ENCODE data around the gene SBF2. TPM values are rescaled to one million over a fixed set of nuclear protein-coding genes. Genes with fewer than 3 reads are reported as not detected.

The SBF2 gene
- total RNA-seq, 1 donor from 2014 or later, result 38.5 TPM

- intact Hi-C loops (cut with DNase I), result no loop called here
- H3K9me3 ChIP-seq, result no peaks in the 10 kb centered on the region
- TF ChIP-seq, protein P1, sequence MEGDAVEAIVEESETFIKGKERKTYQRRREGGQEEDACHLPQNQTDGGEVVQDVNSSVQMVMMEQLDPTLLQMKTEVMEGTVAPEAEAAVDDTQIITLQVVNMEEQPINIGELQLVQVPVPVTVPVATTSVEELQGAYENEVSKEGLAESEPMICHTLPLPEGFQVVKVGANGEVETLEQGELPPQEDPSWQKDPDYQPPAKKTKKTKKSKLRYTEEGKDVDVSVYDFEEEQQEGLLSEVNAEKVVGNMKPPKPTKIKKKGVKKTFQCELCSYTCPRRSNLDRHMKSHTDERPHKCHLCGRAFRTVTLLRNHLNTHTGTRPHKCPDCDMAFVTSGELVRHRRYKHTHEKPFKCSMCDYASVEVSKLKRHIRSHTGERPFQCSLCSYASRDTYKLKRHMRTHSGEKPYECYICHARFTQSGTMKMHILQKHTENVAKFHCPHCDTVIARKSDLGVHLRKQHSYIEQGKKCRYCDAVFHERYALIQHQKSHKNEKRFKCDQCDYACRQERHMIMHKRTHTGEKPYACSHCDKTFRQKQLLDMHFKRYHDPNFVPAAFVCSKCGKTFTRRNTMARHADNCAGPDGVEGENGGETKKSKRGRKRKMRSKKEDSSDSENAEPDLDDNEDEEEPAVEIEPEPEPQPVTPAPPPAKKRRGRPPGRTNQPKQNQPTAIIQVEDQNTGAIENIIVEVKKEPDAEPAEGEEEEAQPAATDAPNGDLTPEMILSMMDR (IDR thresholded peaks at IDR 0.05), result no peak
- no peak overlapping the region for H3K27ac ChIP-seq
- ATAC-seq (no peak), DNase-seq (no peak)
- peaks cover 12% of the 10 kb centered on the region for H3K4me1 ChIP-seq
- no peak overlapping the region for H3K4me3 ChIP-seq
- no peaks in the 10 kb centered on the region for H3K36me3 ChIP-seq
- H3K27me3 ChIP-seq, result no peaks in the 10 kb centered on the region
Observed at GRCh38 chr11:10160350-10160749, 133.7 kb downstream of the SBF2 start.

- intact Hi-C loops (cut with DNase I), result no loop called here
- ATAC-seq, result no peak
- no peaks in the 10 kb centered on the region for H3K27me3 ChIP-seq
- no peaks in the 10 kb centered on the region for H3K9me3 ChIP-seq
- no peak for DNase-seq
- TF ChIP-seq, protein P1 (IDR thresholded peaks at IDR 0.05), result no peak
- peaks cover 12% of the 10 kb centered on the region for H3K4me1 ChIP-seq
- H3K27ac ChIP-seq, result no peak overlapping the region
- H3K36me3 ChIP-seq, result no peaks in the 10 kb centered on the region
- no peak overlapping the region for H3K4me3 ChIP-seq
Observed at GRCh38 chr11:10158461-10158860, 135.6 kb downstream of the SBF2 start.

DNA sequence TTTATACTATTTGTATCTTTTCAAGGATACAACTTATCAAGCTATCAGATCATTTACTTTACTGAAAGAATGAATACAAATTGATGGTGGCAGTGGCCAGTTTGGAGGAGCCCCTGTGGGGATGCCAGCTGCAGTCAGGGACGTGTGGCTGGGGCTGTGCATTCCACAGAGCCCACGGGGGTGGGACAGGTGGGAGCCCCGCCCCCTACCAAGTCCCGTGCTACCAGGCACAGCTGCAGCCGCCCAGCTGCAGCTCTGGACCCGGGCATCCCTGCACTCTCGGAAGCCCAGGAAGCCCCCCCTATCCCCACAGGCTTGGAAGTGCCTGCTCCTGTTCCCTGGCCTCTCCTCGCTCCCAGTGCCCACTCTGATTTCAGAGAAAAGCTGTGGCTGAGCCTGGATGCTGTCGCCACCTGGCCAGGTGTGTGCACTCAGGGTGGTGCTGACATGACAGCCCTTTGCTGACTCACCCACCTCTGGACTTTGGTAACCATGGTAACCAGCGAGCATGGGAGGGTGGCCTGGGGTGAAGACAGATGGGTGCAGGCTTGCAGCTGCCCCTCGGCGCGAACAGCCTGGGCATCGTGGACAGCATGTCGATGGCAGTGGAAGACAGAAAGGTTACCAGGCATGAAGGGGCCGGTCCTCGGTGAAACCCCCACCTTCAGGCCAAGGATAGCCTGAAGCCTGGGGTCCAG is 138.1 kb downstream of the SBF2 start:
- no peaks in the 10 kb centered on the region for H3K9me3 ChIP-seq
- no peaks in the 10 kb centered on the region for H3K36me3 ChIP-seq
- no peaks in the 10 kb centered on the region for H3K4me1 ChIP-seq
- no peaks in the 10 kb centered on the region for H3K27me3 ChIP-seq
- H3K27ac ChIP-seq, result no peak overlapping the region
- intact Hi-C loops (cut with DNase I), result no loop called here
- DNase-seq (no peak), ATAC-seq (no peak)
- H3K4me3 ChIP-seq, result no peak overlapping the region
- TF ChIP-seq, protein P1 (IDR thresholded peaks at IDR 0.05), result no peak

DNA sequence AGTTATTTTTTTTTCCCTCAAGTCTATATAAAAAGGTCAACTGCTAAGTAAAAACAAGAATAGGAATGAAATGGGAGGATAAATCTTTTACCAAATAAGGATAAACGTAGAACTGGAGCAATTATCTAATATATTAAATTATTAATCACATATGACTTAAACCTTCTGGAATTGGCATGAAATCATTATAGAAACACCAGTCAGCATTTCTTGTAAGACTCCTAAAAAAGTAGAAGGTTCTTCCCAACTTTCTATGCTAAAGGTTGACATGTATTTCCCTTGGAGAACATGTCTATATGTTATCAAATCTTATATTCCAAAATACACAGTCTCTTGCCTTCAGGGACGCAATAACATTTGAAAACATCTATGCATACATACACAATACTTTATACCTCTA is 143.2 kb downstream of the SBF2 start:
- intact Hi-C loops (cut with DNase I), result no loop called here

DNA sequence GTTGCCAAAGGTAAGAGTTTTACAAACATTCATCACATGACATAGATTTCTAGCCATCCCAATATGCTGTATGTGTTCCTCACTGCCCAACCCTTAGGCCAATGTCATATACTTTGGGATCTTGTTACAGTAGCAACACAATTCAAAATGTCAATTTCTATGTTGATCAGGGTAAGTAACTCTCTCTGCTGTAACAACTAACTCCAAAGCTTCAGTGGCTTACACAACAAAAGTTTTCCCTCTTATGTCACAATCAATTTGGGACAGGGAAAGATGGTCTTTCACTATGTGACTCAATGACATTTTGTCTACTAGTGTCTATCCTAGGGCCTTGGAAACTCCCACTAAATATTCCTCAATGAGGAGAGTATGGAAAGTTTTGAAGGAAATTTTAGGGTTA is 144.5 kb downstream of the SBF2 start:
- intact Hi-C loops (cut with DNase I), result no loop called here
- Histone ChIP-seq H3K36me3 (no peaks in the 10 kb centered on the region), H3K4me3 (no peak overlapping the region), H3K27ac (no peak overlapping the region), H3K4me1 (no peaks in the 10 kb centered on the region), H3K27me3 (no peaks in the 10 kb centered on the region), H3K9me3 (no peaks in the 10 kb centered on the region)
- ATAC-seq (no peak), DNase-seq (no peak)
- TF ChIP-seq, protein P1 (IDR thresholded peaks at IDR 0.05), result no peak

More for the DNA sequence above, 143.2 kb downstream of the SBF2 start:
- ATAC-seq (no peak), DNase-seq (no peak)
- H3K4me1 ChIP-seq, result no peaks in the 10 kb centered on the region
- H3K4me3 ChIP-seq, result no peak overlapping the region
- no peaks in the 10 kb centered on the region for H3K9me3 ChIP-seq
- TF ChIP-seq, protein P1 (IDR thresholded peaks at IDR 0.05), result no peak
- H3K27me3 ChIP-seq, result no peaks in the 10 kb centered on the region
- no peak overlapping the region for H3K27ac ChIP-seq
- no peaks in the 10 kb centered on the region for H3K36me3 ChIP-seq

- ATAC-seq (no peak), DNase-seq (no peak)
- H3K36me3 ChIP-seq, result no peaks in the 10 kb centered on the region
- intact Hi-C loops (cut with DNase I), result no loop called here
- TF ChIP-seq, protein P1 (IDR thresholded peaks at IDR 0.05), result no peak
- no peaks in the 10 kb centered on the region for H3K9me3 ChIP-seq
- H3K27ac ChIP-seq, result no peak overlapping the region
- no peaks in the 10 kb centered on the region for H3K27me3 ChIP-seq
- H3K4me3 ChIP-seq, result no peak overlapping the region
- no peaks in the 10 kb centered on the region for H3K4me1 ChIP-seq
Observed at GRCh38 chr11:10147195-10147594, 146.8 kb downstream of the SBF2 start.

Data from upper lobe of right lung (tissue), 1 donor.